Sigmoid colon (tissue), 4 donors: ENCODE results near the gene ZNF541.

Source experiments
- POLR2A ChIP-seq, 2 donors: fragments of 450-650 bp; IDR thresholded peaks; one replicate each; pipeline ENCODE4 v1.6.1; 2016; ENCODE audit warnings: antibody characterized with exemption in 2 of 2, mild to moderate bottlenecking in 2 of 2, moderate library complexity in 2 of 2
- POLR2AphosphoS5 ChIP-seq, 4 donors: sonication (generic); formaldehyde crosslinking; IDR thresholded peaks; one replicate each; pipeline ENCODE4 v1.6.1; 2017; ENCODE audit warnings: antibody characterized with exemption in 4 of 4
- TF ChIP-seq, protein P1 (sequence below), 4 experiments: fragments of 450-650 bp in 3 of 4; fragments of 200-600 bp in 1 of 4; IDR thresholded peaks; one replicate each; pipeline ENCODE4 v1.5.1; 2016 to 2019; ENCODE audit warnings: antibody characterized with exemption in 4 of 4, mild to moderate bottlenecking in 3 of 4, moderate library complexity in 2 of 4

DNA sequence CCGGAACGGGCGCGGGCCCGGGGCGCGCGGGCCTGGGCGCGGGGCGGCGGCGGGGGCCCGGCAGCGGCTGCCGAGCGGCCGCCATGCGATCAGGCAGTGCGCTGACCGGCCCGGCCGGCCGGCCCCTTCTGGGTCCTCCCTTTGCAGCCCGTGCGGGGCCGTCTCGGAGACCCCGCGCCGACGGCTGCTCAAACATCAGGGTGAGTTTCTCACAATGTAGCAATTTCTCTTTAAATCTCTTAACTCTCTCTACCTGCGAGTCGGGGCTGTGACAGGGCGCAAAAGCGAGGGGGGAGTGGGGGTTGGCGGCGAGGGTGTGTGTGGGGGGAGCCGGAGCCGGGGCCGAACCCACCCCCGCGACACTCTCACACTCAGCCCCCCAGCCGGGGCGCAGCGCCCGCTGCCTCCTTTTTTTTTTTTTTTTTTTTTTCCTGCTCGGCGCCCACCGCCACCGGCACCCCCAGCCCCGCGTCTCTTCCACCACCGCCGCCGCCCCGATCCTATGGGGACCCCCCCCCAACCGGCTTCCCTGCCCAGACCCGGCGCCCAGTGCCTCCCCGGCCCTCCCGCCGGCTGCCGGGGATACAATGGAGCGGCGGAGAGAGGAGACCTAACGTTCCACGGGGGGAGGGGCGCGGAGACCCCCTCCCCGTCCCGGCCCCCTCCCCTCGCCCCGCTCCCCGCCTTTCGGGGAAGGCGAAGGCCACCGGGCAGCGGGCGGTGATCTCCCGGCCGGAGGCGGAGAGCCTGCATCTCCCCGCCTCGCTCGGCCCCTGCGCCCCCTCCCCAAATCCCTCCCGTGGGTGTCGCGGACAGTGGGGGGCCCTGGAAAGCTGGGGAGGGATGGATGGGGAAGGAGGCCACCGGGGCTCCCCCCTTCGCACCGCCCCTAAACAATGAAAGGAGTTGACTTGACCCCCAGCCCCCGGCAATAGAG lies 36.3 kb upstream of the ZNF541 start, which contains the start of gene BICRA:
- TF ChIP-seq, protein P1, sequence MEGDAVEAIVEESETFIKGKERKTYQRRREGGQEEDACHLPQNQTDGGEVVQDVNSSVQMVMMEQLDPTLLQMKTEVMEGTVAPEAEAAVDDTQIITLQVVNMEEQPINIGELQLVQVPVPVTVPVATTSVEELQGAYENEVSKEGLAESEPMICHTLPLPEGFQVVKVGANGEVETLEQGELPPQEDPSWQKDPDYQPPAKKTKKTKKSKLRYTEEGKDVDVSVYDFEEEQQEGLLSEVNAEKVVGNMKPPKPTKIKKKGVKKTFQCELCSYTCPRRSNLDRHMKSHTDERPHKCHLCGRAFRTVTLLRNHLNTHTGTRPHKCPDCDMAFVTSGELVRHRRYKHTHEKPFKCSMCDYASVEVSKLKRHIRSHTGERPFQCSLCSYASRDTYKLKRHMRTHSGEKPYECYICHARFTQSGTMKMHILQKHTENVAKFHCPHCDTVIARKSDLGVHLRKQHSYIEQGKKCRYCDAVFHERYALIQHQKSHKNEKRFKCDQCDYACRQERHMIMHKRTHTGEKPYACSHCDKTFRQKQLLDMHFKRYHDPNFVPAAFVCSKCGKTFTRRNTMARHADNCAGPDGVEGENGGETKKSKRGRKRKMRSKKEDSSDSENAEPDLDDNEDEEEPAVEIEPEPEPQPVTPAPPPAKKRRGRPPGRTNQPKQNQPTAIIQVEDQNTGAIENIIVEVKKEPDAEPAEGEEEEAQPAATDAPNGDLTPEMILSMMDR (IDR thresholded peaks at IDR 0.05) = no peak
- TF ChIP-seq POLR2A (IDR thresholded peaks at IDR 0.05) (peak; percentile 37 to 55), POLR2AphosphoS5 (IDR thresholded peaks at IDR 0.05) (peak; percentile 61 to 92 (median 88))
